DMS79 treated with DMSO at 0.1 percent for 48 hours (cell line): ENCODE results near the gene RNF11.

Experiments
- DNase-seq: peaks from one replicate; lab custom pipeline; 2025; lab: John Stamatoyannopoulos, UW

The RNF11 gene

GRCh38 chr1:51265618-51266017 is 29.5 kb downstream of the RNF11 start:
- no peak for DNase-seq

DNA sequence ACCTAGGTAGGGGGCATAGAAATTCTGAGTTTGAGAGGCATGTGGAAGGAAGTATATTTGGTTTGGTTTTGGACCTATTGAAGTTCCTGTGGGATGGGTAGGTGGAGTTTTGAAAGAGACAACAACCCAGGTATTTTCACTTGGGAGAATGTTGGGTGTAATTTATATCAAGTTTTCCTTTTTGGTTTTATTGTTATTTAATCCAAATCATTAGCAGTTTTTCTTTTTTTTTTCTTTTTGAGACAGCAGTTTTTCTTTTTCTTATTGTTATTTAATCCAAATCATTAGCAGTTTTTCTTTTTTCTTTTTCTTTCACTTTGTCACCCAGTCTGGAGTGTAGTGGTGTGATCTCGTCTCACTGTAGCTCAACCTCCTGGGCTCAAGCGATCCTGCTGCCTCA is 30.1 kb downstream of the RNF11 start:
- DNase-seq: no peak

DNA sequence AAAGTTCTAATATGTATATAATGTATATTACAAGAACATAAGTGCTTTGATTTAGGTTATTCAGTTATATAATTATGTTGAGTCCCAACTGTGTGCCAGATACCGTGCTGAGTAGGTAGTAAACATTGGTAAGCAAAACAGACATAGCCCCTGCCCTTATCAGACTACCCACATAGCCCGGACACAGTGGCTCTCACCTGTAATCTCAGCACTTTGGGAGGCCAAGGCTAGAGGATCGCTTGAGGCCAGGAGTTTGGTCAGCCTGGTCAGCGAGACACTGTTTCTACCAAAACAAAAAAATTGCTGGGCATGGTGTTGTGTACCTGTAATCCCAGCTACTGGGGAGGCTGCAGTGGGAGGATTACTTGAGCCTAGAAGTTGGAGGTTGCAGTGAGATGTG is 30.7 kb downstream of the RNF11 start:
- DNase-seq: no peak

GRCh38 chr1:51268634-51269033 is 32.6 kb downstream of the RNF11 start:
- no peak for DNase-seq

- DNase-seq: no peak
Observed at GRCh38 chr1:51270751-51271150, 34.7 kb downstream of the RNF11 start.

- no peak for DNase-seq
Observed at GRCh38 chr1:51272916-51273315, 36.8 kb downstream of the RNF11 start.

DNA sequence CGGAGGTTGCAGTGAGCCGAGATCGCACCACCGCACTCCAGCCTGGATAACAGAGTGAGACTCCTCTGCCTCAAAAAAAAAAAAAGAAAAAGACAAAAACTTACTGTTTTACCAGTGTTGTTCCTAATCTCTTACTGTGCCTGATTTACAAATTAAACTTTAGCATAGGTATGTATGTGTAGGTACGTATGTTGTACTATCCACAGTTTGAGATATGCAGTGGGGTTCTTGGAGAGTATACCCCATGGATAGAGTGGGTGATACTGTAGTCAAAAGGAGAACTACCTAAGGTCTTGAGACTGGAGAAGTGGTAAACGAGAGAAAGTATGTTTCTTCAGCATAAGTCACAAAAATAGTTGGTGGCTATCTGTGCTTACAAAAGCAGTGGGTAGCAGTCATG is 38.6 kb downstream of the RNF11 start:
- no peak for DNase-seq

- peak; percentile 85 for DNase-seq
Observed at GRCh38 chr1:51276286-51276685, 40.2 kb downstream of the RNF11 start.

DNA sequence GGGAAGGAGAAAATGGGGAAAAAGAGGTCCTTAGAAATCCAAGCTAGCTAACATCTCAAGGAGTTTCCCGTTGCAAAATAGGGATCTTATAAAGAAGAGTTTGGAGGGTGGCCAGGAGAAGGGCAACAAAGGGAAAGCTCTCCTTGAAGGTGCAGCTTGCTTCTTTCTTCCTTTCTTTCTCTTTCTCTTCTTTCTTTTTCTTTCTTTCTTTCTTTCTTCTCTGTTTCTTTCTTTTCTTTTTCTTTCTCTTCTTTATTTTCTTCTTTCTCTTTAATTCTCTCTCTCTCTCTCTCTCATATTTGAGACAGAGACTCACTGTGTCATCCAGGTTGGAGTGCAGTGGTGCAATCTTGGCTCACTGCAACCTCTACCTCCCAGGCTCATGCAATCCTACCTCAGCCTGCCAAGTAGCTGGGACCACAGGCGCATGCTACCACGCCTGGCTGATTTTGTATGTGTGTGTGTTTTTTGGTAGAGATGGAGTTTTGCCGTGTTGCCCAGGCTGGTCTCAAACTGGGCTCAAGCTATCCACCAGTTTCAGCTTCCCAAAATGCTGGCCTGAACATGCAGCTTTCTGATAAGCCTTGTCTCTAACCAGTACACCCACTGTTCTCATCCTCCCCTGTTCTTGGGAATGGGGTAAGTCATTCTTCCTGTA is 44.4 kb downstream of the RNF11 start:
- DNase-seq: peak; percentile 90

DNA sequence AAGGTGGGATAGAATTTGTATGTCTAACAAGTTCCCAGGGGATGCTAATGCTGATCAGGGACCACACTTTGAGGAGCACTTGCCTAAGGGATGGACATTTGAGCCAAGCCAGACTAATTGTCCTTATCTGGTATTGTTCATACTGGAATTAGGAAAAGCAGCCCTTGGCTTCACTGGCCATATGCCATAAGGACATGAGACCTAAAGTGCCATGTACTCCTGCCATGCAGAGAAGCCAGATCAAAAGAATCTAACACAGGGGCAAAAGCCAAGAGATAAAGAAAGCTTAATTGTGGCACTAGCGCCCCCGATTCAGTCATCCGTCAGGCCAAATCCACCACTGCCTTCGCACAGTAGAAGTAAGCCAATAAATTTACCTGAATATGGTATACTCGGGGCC is 45.7 kb downstream of the RNF11 start:
- peak; percentile 86 for DNase-seq

DNA sequence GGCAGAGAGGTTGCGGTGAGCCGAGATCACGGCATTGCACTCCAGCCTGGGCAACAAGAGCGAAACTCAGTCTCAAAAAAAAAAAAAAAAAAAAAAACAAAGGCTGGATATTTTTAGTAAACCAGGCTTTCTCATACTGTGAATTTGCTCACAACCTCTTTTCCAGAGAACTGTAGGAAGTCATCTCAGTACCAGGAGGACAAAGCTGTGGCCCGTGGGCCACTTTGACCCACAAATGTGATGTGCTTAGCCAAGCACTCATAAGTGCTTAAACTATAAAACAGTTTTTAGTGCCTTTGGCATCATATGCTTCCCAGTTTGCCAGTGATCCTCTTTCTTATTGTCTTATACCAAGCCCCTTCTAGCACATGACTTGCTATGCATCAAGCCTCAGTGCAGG is 46.5 kb downstream of the RNF11 start:
- peak; percentile 97 for DNase-seq

GRCh38 chr1:51283979-51284378 is 47.9 kb downstream of the RNF11 start:
- DNase-seq: no peak

DNA sequence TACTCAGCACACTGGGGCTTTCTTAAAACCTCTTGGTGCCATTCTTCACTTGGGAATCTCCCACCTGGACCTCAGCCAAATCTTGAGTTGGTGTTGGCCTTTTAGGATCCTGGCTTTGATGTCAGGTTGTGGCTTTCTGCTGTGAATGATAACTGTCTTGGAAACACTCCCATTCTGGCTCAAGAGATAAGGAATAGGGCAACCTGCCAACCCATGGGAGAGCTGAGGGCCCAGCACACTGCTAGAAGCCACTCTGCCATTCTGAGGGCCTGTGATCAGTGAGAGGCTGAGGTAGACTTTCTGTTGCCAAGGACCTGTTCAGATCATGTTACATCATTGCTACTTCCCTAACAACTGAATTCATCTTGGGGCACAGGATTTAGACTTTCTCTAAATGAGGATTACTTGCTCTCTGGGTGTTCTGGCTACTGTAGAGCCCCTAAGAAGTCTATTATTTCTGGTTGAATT is 48.4 kb downstream of the RNF11 start:
- peak; percentile 99 for DNase-seq

GRCh38 chr1:51285055-51285454 is 49.0 kb downstream of the RNF11 start:
- DNase-seq: no peak

DNA sequence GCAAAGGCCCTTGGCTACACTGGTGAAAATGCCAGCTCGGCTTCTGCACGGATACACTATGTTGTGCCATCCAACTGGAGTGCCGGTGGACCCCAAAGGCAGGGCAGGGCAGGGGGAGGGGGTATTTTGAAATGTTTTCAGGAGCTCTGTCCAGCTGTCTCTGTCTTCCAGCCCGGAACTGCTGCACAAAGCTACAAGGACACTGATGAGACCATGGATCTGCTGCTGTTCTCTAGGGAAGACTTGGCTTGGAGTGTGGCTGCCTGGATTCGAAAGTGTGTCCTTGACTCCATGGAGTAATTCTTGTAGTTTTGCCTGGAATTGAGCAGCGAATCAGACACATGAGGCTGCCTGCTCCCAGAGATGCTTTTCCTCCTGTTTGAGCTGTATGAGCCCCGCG is 51.9 kb downstream of the RNF11 start:
- DNase-seq: no peak

DNA sequence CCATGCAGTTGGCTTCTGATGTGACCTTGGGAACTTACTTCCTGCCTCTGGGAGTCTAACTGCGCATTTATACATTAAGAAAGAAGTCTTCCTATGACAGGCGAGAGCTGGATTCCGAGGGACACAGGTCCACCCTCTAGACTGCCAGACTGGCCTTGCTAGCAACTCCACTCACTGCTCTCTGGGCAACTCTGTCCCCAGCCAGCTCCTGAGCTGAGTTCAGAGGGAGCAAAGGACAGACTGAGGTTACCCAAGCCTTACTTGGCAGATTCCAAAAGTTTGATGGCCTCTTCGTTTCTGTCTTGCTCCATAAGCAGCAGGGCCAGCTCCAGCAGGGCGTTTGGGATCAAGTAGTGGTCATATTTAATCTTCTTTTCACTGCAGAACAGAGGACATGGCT is 52.5 kb downstream of the RNF11 start:
- DNase-seq: no peak

DNA sequence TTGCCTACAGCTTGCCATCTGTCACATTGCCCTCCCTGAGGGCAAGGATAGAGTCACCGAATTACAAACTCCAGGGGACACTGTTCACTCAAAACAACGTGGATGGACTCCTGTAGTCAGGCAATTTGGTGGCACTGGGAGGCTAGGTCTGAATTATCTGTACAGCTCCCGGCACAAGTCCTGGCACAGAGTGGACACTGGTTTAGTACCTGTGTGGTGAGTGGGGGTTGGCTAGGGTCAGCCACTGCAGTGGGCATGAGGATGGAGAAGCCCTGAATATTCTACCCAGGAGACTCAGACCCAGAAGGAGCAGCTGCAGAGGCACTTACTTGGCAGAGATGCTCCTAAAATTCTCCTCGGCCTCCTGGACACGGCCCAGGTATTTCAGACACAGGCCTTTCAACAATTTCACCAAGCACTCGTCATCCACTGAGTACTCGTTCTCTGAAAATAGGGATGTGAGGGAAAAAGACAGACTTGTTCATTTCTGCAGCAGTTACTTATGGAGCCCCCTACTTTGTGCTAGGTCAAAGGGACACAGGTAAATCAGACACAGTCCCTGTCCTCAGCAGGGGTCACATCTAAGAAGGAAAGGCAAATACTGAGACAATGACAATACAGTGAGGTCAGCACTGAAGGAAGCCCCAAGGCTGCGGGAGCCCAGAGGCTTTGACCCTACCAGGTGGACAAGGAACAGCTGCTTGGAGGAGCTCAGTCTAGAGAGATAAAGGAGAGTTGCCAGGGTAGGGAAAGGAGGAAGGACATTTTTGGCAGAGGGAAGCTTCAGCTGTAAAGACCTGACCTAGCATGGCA is 53.8 kb downstream of the RNF11 start:
- no peak for DNase-seq

- no peak for DNase-seq
Observed at GRCh38 chr1:51290489-51290847, 54.4 kb downstream of the RNF11 start.

- no peak for DNase-seq
Observed at GRCh38 chr1:51293898-51294515, 57.9 kb downstream of the RNF11 start.

DNA sequence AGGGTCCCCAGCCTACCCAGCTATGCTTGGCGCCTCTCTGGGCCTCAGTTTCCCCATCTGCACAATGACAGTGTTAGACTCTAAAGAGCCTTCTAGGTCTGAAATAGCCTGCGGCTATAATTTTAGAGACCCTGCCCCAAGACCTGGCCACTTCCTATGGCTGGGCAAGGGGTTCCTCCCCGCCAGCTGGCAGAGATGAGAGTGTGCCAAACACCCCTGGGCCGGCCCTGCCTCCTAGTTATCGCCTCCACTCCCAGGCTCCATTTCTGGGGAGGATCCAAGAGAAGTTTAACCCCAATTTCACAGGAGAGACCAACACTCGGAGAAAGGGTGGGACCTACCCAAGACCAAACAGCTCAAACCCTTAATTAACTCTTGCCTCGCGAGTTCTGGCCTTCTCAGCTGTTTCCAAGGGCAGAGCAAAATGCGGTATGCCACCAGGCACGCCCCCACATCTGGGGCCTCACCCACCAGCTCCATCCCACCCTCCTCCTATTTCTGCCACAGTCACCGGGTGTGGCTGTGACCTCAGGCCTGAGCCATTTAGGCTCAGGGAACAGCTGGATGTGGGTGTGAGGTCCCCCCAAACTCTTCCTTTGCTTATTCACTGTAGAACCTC is 58.6 kb downstream of the RNF11 start:
- DNase-seq: no peak

DNA sequence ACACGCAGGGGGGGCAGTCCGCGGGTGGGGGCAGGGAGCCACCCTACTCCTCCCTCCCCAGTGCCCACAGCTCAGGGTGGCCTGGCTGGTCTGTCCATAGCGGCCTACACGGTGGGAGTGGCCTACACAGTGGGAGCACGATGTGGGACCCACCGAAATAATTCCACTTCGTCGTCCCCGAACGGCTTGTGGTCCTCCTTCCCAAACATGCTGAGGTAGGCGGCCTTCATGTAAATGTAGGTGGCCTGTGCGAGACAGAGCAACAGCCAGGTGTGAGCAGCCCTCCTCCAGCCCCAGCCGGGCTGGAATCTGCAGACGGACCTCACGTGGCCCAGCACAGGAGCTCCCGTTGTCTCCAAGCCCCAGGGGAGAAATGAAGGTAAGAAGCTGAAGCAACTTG is 59.9 kb downstream of the RNF11 start:
- no peak for DNase-seq
